GM18499 (cell line): ENCODE measurements around the gene MYBPHL.

Source experiments
- ATAC-seq: cut with Tn5 transposase; IDR thresholded peaks from one replicate; pipeline ENCODE4 v1.9.1; 2021; ENCODE audit warnings: moderate number of reproducible peaks; ENCODE audit not compliant: insufficient read depth, unreplicated experiment

MYBPHL gene

GRCh38 chr1:109267743-109268300 is 39.0 kb downstream of the MYBPHL start:
- ATAC-seq = no peak

- no peak for ATAC-seq
Observed at GRCh38 chr1:109266965-109267364, 39.8 kb downstream of the MYBPHL start.

GRCh38 chr1:109265741-109266330 is 41.0 kb downstream of the MYBPHL start:
- no peak for ATAC-seq

GRCh38 chr1:109265016-109265415 is 41.8 kb downstream of the MYBPHL start:
- no peak for ATAC-seq

- no peak for ATAC-seq
Observed at GRCh38 chr1:109264379-109264755, 42.4 kb downstream of the MYBPHL start.

GRCh38 chr1:109263597-109264378 is 43.0 kb downstream of the MYBPHL start:
- ATAC-seq = no peak

GRCh38 chr1:109263234-109263596 is 43.6 kb downstream of the MYBPHL start:
- ATAC-seq = no peak

- no peak for ATAC-seq
Observed at GRCh38 chr1:109262231-109263055, 44.4 kb downstream of the MYBPHL start.

- no peak for ATAC-seq
Observed at GRCh38 chr1:109261578-109261977, 45.2 kb downstream of the MYBPHL start.

GRCh38 chr1:109261006-109261405 is 45.8 kb downstream of the MYBPHL start:
- no peak for ATAC-seq

- ATAC-seq = no peak
Observed at GRCh38 chr1:109259674-109260557, 46.9 kb downstream of the MYBPHL start.

GRCh38 chr1:109258481-109259466 is 48.0 kb downstream of the MYBPHL start:
- no peak for ATAC-seq

- no peak for ATAC-seq
Observed at GRCh38 chr1:109257682-109258421, 49.0 kb downstream of the MYBPHL start.

- ATAC-seq = no peak
Observed at GRCh38 chr1:109256971-109257681, 49.7 kb downstream of the MYBPHL start.

GRCh38 chr1:109256085-109256484 is 50.7 kb downstream of the MYBPHL start:
- ATAC-seq = no peak

GRCh38 chr1:109255678-109256077 is 51.1 kb downstream of the MYBPHL start:
- ATAC-seq = no peak

GRCh38 chr1:109255097-109255651 is 51.6 kb downstream of the MYBPHL start:
- ATAC-seq = no peak
